ENCODE results near the gene NEUROG2.

NEUROG2 gene

GRCh38 chr4:112473985-112474384, 42.0 kb downstream of the NEUROG2 start:
- no peak for FAIRE-seq

- FAIRE-seq: no peak
These were observed 43.7 kb downstream of the NEUROG2 start for GRCh38 chr4:112472318-112472717.
